NCI-H1436 (cell line): ENCODE data around the gene NT5C.
"Not testable (repeated sequence)": the region's sequence is repeated elsewhere in the genome, so short reads cannot be mapped to it uniquely, and the experiment has no call there.

Experiments
- DNase-seq: peaks from one replicate; lab custom pipeline; 2025; lab: John Stamatoyannopoulos, UW

NT5C gene

DNA sequence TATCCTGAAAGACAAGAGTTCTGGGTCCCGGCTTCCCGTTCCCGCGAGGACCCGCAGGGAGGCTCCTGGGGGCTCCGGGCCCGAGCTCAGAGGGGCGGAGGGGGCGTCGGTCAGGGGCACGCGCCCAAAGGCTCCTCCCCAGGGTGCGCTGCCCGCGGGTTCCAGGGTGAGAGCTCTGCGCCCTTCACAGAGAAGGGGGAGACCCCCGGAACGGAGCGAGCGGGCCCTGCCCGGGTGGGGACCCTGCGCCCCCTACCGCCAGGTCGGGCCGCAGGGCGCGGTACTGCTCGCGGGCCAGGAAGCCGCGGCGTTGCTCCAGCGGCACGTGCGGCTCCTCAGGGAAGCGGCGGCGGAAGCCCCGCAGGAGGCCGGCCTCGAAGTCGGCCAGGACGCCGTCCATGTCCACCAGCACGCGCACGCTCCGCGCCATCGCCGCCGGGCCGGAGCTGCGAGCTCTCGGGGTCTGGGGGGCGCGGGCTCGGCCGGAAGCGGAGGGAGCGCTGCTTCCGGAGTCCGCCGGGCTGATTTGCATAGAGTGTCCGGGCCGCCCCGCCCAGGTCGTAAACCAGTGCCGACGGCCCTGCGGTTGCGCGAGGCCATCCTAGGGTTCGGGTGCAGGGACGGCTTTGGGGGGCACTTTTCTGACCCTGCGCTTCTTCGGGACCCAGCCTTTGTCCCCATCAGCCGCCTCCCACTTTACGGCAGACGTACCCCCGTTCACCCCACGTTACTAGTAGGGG is at the start of gene NT5C:
TSS of gene NT5C (minus strand) at position 465 of the 740 bp plus-strand sequence. CDS start at position 430, 35 bp downstream.
- peak; percentile 75 for DNase-seq

DNA sequence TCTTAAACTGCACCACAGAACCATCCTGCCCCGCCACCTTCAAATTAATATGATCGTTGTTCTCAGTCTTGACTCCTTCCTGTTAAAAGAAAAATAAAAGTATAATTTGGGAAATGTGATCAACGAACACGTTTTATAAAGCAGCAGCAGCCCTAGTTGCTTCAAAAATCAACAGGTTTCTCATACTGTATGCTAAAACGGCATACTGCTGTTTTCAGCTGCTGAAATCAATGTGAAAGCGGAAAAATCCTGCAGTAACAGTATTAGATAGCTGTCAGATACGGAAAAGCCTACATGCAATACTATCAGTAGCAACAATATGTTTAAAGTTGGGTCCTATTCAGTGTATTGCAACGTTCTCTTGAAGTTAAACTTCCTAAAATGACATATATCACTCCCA is 49.6 kb upstream of the NT5C start:
- DNase-seq, result no peak

GRCh38 chr17:75178453-75178852 is 46.9 kb upstream of the NT5C start:
- no peak for DNase-seq

DNA sequence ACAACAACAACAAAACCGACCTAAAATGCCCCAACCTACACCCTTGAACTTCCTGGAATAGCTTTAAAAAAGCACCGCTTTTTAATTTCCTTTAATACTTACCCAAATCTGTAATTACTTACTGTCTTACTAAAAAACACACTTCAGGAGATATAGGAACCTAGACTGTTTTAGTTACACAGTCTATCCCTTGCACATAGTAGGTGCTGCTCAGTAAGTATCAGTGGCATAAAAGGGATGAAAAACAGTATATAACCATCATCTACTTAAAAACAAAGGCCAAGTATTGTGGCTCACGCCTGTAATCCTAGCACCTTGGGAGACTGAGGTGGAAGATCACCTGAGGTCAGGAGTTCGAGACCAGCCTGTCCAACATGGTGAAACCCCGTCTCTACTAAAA is 45.1 kb upstream of the NT5C start:
- no peak for DNase-seq

DNA sequence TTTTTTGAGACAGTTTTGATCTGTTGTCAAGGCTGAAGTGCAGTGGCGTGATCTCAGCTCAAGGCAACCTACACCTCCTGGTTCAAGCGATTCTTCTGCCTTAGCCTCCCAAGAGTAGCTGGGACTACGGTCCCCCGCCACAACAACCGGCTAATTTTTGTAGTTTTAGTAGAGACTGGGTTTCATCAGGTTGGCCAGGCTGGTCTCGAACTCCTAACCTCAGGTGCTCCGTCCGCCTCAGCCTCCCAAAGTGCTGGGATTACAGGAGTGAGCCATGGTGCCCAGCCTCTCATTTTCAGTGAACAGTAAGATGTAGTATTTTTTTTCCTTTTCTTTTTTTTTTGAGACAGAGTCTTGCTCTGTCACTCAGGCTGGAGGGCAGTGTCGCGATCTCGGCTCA is 43.5 kb upstream of the NT5C start:
- DNase-seq, result no peak

GRCh38 chr17:75173526-75173925 is 42.0 kb upstream of the NT5C start:
- DNase-seq, result no peak

GRCh38 chr17:75168998-75169397 is 37.5 kb upstream of the NT5C start:
- no peak for DNase-seq

GRCh38 chr17:75164606-75165005 is 33.1 kb upstream of the NT5C start:
- DNase-seq, result not testable (repeated sequence)

DNA sequence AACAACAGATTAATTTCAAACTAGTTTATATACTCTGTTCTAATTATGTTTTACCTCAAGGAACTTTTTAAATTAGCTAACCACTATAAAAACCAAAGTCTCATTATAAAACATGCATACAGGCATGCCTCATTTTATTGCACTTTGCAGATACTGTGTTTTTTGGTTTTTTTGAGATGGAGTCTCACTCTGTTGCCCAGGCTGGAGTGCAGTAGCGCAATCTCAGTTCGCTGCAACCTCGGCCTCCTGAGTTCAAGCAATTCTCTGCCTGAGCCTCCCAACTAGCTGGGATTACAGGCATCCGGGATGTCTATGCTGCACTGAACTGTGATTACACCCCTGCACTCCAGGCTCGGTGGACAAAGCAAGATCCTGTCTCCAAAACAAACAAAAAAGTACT is 31.5 kb upstream of the NT5C start:
- no peak for DNase-seq

GRCh38 chr17:75160211-75160610 is 28.7 kb upstream of the NT5C start:
- DNase-seq, result no peak

GRCh38 chr17:75159196-75160031 is 27.9 kb upstream of the NT5C start:
- DNase-seq, result no peak

DNA sequence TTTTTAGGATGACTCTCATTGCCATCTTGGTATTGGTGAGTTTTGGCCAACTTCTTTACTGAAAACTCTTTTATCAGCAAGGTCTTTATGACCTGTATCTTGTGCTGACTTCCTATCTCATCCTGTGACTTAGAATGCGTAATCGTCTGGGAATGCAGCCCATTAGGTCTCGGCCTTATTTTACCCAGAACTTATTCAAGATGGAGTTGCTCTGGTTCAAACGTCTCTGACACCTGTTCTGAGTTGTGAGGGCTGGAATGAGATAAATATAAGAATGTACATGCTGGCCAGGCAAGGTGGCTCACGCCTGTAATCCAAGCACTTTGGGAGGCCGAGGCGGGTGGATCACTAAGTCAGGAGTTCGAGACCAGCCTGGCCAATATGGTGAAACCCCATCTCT is 26.9 kb upstream of the NT5C start:
- not testable (repeated sequence) for DNase-seq

DNA sequence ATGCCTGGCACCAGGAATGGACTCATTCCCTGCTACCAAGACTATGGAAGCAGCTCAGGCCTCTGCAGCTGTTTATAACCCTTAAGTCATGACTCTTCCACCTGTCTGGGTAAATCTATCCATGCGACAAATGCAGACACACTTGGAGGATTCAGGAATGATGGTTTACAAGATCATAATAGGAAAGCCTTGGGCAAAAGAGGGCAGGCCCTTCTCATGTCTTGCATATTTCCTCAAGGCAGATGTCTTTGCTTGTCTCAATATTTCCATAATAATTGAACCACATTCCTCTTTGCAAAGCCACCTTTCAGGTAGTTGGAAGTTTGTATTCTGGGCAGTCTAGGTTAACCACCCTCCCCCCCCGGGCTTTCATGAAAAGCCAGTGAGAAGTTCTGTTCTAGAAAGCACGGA is 23.7 kb upstream of the NT5C start:
- DNase-seq, result no peak

DNA sequence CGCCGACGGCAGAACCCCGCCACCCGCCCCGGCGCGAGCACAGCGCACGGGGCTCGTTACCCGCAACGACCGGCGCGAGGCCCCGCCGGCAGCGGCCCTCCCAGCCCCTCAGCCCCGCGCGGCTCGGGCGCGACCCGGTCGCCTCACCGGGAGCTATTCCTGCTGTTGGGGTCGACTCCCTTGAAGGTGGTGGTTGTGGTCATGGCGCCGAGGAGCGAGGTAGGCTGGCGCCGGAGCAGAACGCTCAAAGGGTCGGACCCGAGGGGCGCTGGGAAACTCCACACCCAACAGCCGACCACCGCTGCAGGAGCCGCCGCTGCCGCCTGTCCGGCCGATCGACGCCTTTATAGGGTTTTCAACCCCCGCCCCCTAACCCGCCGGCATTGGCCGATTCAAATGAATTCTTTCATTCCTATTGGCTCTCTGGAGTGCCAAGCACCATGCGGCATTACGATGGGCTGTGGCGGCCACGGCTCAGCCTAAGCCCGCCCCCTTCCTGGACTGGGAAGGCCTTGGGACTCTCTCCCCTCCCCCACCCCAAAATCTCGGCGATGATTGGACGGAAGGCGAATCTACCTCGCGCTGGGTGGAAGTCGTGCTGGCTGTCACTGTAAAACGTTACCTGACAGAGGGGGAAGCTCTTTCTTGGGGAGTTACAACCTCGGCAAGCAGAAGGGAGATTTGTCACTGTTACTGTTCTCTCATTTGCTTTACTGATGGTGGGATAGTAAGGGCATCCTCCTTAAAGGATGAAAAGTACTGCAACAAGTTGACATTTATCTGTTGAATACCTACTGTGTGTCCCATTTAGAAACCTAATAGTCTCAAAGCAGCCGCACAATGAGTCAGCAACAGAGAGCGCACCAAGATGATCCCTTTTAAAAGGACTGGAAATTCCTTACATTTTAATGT is 22.9 kb upstream of the NT5C start, which contains the start of gene JPT1:
TSS of gene JPT1 (minus strand) at position 318 of the 912 bp plus-strand sequence. CDS start at position 203, 115 bp downstream.
- DNase-seq, result peak; percentile 100

DNA sequence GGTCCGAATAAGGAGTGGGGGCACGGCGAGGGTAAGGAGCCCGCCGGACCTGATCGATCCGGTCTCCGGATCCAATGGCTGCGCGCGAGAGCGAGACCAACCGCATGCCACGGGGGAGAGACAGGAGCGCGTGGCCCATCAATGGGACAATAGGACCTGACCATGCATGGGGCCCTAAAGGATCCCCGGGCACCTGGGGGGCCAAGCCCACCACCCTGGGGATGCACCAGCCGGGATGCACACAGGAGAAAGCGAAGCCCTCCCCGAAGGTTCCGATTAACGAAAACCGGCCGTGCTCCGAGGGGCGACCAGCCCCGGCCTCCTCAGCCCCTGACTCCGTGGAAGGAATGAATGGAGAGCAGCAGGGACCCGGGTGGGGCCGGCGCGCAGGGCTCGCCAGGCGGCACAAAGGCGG is 22.2 kb upstream of the NT5C start:
- DNase-seq, result peak; percentile 45

DNA sequence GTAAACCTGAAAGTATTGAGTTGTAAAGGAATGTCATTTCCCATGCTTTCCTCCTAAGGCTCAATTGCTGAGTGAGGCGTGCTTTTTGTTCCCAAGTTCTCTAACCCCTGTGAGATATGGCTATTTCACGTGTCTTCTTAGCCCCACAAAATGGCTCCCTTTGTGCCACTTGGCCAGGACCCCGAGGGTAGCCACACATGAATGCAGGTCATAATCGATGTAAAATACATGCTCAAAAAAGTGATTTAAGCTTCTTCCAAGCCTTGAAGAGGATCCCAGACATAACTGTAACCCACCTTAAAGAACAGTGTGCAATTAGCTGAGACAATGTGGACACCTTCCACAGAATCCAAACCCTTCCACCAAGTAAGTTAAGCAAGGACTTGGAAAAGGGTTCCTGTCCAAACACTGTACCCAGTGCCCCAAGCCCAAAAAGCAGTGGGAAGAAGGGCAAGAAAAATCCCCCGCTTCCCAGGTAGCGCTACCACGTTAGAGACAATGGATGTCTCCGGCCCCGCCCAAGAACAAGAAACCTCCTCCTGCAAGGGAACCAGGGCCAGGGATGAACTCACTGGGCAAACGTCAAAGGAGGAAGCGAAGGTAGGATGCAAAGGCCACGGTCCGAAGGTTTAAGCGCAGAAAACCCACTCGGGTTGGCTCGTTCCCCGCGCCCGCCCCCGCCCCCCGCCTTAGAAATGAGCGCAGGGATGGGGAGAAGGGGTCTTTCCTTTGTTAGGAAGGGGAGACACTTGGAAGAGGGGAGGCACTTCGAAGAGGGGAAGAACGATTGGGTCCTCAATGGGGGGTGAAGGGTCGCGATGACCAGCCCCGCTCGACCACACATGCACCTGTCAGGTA is 21.6 kb upstream of the NT5C start:
- DNase-seq, result peak; percentile 54

GRCh38 chr17:75152523-75152921 is 21.0 kb upstream of the NT5C start:
- no peak for DNase-seq

GRCh38 chr17:75151930-75152329 is 20.4 kb upstream of the NT5C start:
- peak; percentile 4 for DNase-seq

- DNase-seq, result no peak
Measured at GRCh38 chr17:75147878-75148546, 16.5 kb upstream of the NT5C start.

- DNase-seq, result no peak
Measured at GRCh38 chr17:75146592-75146991, 15.1 kb upstream of the NT5C start.
